NB4 (cell line): ENCODE data around the gene SLC29A3.

ENCODE experiments used
- DNase-seq: peaks from one replicate; pipeline ENCODE4 v3.0.0; 2010; ENCODE audit warnings: low read depth
- H3K4me3 ChIP-seq: one replicate; pipeline ENCODE4 v1.5.1; 2011; ENCODE audit warnings: mild to moderate bottlenecking, low read depth, low read length, moderate library complexity
- CTCF ChIP-seq: IDR thresholded peaks from one replicate; pipeline ENCODE4 v1.5.1; 2012; ENCODE audit warnings: low read depth, low read length
- MAX ChIP-seq: IDR thresholded peaks from 2 replicates; pipeline ENCODE4 v1.6.1; 2011; ENCODE audit warnings: low read depth, low read length
- MYC ChIP-seq: IDR thresholded peaks from 2 replicates; pipeline ENCODE4 v1.6.1; 2011; ENCODE audit warnings: low read depth, low read length
- POLR2A ChIP-seq: IDR thresholded peaks from 2 replicates; pipeline ENCODE4 v1.6.1; 2011; ENCODE audit warnings: mild to moderate bottlenecking; ENCODE audit not compliant: insufficient read length; ENCODE audit errors: extremely low read depth

SLC29A3 gene

GRCh38 chr10:71344154-71344925 is 25.3 kb downstream of the SLC29A3 start:
- H3K4me3 ChIP-seq, result no peak overlapping the region
- no peak for TF ChIP-seq MAX
- TF ChIP-seq MYC, result no peak
- no peak for TF ChIP-seq CTCF
- TF ChIP-seq POLR2A, result no peak
- DNase-seq, result no peak

GRCh38 chr10:71344993-71345480 is 26.0 kb downstream of the SLC29A3 start:
- DNase-seq, result no peak
- H3K4me3 ChIP-seq, result no peak overlapping the region
- TF ChIP-seq CTCF, result no peak
- no peak for TF ChIP-seq POLR2A
- no peak for TF ChIP-seq MAX
- no peak for TF ChIP-seq MYC

GRCh38 chr10:71345694-71346093 is 26.6 kb downstream of the SLC29A3 start:
- no peak for DNase-seq
- H3K4me3 ChIP-seq, result no peak overlapping the region

GRCh38 chr10:71346731-71347130 is 27.7 kb downstream of the SLC29A3 start:
- no peak for DNase-seq
- no peak for TF ChIP-seq MYC
- no peak overlapping the region for H3K4me3 ChIP-seq

More at GRCh38 chr10:71345694-71346093, 26.6 kb downstream of the SLC29A3 start:
- TF ChIP-seq CTCF (no peak), POLR2A (no peak), MYC (no peak), MAX (no peak)

- TF ChIP-seq MYC, result no peak
- TF ChIP-seq POLR2A, result no peak
- no peak for TF ChIP-seq MAX
- no peak for TF ChIP-seq CTCF
- no peak for DNase-seq
- H3K4me3 ChIP-seq, result no peak overlapping the region
Observed at GRCh38 chr10:71347587-71348395, 28.7 kb downstream of the SLC29A3 start.

GRCh38 chr10:71348850-71349249 is 29.8 kb downstream of the SLC29A3 start:
- no peak overlapping the region for H3K4me3 ChIP-seq
- DNase-seq, result no peak
- TF ChIP-seq MAX (no peak), POLR2A (no peak), MYC (no peak), CTCF (no peak)
